HEK293 (cell line): Measurements from ENCODE around the gene VCL.
A peak's percentile ranks its signal among the peaks of the same experiment; 100 is the strongest.

Experiments
- CTCF ChIP-seq: fragments of 450-650 bp; formaldehyde crosslinking; IDR thresholded peaks from 2 replicates; pipeline ENCODE4 v1.5.1; 2016; ENCODE audit warnings: missing biosample characterization, missing genetic modification characterization
- ELK4 ChIP-seq: IDR thresholded peaks from 2 replicates; pipeline ENCODE4 v1.6.1; 2011; ENCODE audit warnings: mild to moderate bottlenecking, low read depth, low read length, borderline replicate concordance
- PBX3 ChIP-seq: sonication (generic); formaldehyde crosslinking; IDR thresholded peaks from 2 replicates; pipeline ENCODE4 v1.8.1; 2022; ENCODE audit warnings: mild to moderate bottlenecking, moderate library complexity, missing genetic modification reagents
- PRDM4 ChIP-seq: fragments of 450-650 bp; formaldehyde crosslinking; IDR thresholded peaks from 2 replicates; pipeline ENCODE4 v1.5.1; 2017; ENCODE audit warnings: missing biosample characterization, missing genetic modification characterization
- SCRT1 ChIP-seq: fragments of 450-650 bp; formaldehyde crosslinking; IDR thresholded peaks from 2 replicates; pipeline ENCODE4 v1.5.1; 2016; ENCODE audit warnings: missing biosample characterization, missing genetic modification characterization, borderline replicate concordance
- TRIM28 ChIP-seq: IDR thresholded peaks from 2 replicates; pipeline ENCODE4 v1.6.1; 2011; ENCODE audit warnings: low read length, control low read depth, borderline replicate concordance
- TSHZ1 ChIP-seq: fragments of 450-650 bp; formaldehyde crosslinking; IDR thresholded peaks from 2 replicates; pipeline ENCODE4 v1.5.1; 2016; ENCODE audit warnings: missing biosample characterization, missing genetic modification characterization, borderline replicate concordance
- ZNF112 ChIP-seq: fragments of 450-650 bp; formaldehyde crosslinking; IDR thresholded peaks from 2 replicates; pipeline ENCODE4 v1.5.0; 2017; ENCODE audit warnings: missing biosample characterization, missing genetic modification characterization
- ZNF211 ChIP-seq: fragments of 450-650 bp; formaldehyde crosslinking; IDR thresholded peaks from 2 replicates; pipeline ENCODE4 v1.5.1; 2016; ENCODE audit warnings: low read depth, missing biosample characterization, missing genetic modification characterization
- ZNF266 ChIP-seq: fragments of 450-650 bp; formaldehyde crosslinking; IDR thresholded peaks from 2 replicates; pipeline ENCODE4 v1.5.1; 2016; ENCODE audit warnings: missing biosample characterization, missing genetic modification characterization, low read depth
- ZNF660 ChIP-seq: fragments of 450-650 bp; IDR thresholded peaks from 2 replicates; pipeline ENCODE4 v1.5.1; 2018; ENCODE audit warnings: missing biosample characterization, mild to moderate bottlenecking, missing genetic modification characterization
- ZNF747 ChIP-seq: fragments of 450-650 bp; formaldehyde crosslinking; IDR thresholded peaks from 2 replicates; pipeline ENCODE4 v1.5.1; 2016; ENCODE audit warnings: missing biosample characterization, missing genetic modification characterization
- ZNF768 ChIP-seq: fragments of 450-650 bp; formaldehyde crosslinking; IDR thresholded peaks from 2 replicates; pipeline ENCODE4 v1.5.1; 2018; ENCODE audit warnings: missing biosample characterization, mild to moderate bottlenecking, missing genetic modification characterization

GRCh38 chr10:74164716-74165529, 167.0 kb downstream of the VCL start:
- TF ChIP-seq ZNF660 (no peak), ZNF266 (tag by site-specific recombination) (no peak), CTCF (tag by site-specific recombination) (no peak), ZNF211 (tag by site-specific recombination) (no peak), ELK4 (no peak), PRDM4 (tag by site-specific recombination) (peak; percentile 24; the same call in 1 of the 2 replicates), PBX3 (CRISPR knock-in tag) (no peak), SCRT1 (no peak), ZNF112 (no peak), ZNF747 (tag by site-specific recombination) (no peak), TRIM28 (no peak), TSHZ1 (tag by site-specific recombination) (no peak), ZNF768 (peak; percentile 88)
